Cardiac septum (tissue), 1 donor: Measurements from ENCODE around the gene MAGI3. TPM values are rescaled to one million over a fixed set of nuclear protein-coding genes. Genes with fewer than 3 reads are reported as not detected.

ENCODE experiments used
- DNase-seq: peaks from one replicate; pipeline ENCODE4 v3.0.0-alpha.2; 2020; ENCODE audit warnings: low spot score
- intact Hi-C: fragments of 100-400 bp; cut with DNase I; formaldehyde crosslinking; loops from one replicate; pipeline ENCODE4 v1.14.0; 2022
- total RNA-seq: library from RNA; stranded (reverse); fragmentation: NEBNext Ultra II Directional; extraction: Animal tissue kit (Norgen Biotek cat#: 25700); gene quantifications from one replicate; pipeline ENCODE4 v1.2.1, GENCODE V29; 2021
- donor health status: DM: no; HTN: no; CAD: no.

MAGI3 gene
- total RNA-seq, 1 donor from 2014 or later, result 8.6 TPM

DNA sequence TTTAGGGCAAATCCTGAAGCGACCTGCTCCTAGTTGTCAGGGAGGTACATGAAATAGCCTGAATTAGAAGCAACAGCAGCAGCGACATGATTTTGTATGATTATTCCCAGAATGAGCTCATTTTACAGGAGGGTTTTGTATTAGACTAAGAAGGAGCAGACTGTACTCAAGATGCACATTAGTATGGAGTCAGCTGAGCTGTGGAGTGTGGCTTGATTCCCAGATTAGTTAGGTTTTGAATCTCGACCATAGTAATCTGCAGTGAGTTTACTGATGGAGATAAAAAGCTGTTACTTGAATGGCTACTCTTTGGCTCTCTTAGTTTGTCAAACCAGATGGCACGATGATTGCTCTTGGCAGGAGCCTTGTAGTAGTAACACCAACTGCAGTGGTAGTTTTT, 225.8 kb downstream of the MAGI3 start:
- intact Hi-C loops, result loop anchor here (10.0 kb wide), 1 partner anchor 221 kb away; the partner anchor contains the start of gene MAGI3
- no peak for DNase-seq

DNA sequence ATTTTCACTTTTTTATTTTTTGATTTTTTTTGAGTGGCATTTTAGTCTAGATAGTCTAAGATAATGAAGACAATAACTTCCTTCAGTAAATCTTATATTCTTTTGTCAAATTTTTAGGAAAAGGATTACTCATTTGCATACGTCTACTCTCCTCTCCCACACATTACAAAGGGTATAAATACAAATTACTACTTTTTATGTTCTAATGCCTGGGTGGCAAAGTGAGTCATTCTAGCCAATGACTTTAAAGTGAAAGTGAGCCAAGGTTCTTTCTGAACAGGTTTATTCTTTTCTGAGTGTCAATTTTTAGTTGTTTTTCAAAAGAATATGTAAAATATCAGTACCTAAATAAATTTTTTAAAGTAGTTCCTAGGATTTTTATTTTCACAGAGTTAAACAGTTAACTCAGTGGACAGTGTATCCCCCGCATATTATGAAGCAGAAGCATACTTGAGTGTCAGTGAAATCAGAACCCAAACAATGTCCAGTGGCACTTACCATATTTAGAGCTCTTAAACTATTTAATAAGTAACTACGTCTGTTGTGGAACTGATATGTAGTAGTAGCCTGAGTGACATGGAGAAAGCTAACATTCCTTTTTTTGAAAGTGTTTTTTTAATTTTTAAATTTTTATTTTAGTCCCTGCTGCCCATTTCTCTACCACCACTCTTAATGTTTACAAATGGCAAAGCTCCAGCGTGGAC, 227.3 kb downstream of the MAGI3 start:
- DNase-seq, result no peak
- intact Hi-C loops, result loop anchor here (10.0 kb wide), 1 partner anchor 223 kb away; the partner anchor contains the start of gene MAGI3

DNA sequence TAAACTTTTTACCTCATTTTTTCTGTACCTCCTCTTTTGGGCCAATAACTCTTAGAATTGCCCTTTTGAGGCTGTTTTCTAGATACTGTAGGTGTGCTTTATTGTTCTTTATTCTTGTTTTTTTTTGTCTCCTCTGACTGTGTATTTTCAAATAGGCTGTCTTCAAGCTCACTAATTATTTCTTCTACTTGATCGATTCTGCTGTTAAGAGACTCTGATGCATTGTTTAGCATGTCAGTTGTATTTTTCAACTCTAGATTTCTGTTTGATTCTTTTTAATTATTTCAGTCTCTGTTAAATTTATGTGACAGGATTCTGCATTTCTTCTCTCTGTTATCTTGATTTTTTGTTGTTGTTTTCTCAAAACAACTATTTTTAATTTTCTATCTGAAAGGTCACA, 238.7 kb downstream of the MAGI3 start:
- intact Hi-C loops, result no loop called here

DNA sequence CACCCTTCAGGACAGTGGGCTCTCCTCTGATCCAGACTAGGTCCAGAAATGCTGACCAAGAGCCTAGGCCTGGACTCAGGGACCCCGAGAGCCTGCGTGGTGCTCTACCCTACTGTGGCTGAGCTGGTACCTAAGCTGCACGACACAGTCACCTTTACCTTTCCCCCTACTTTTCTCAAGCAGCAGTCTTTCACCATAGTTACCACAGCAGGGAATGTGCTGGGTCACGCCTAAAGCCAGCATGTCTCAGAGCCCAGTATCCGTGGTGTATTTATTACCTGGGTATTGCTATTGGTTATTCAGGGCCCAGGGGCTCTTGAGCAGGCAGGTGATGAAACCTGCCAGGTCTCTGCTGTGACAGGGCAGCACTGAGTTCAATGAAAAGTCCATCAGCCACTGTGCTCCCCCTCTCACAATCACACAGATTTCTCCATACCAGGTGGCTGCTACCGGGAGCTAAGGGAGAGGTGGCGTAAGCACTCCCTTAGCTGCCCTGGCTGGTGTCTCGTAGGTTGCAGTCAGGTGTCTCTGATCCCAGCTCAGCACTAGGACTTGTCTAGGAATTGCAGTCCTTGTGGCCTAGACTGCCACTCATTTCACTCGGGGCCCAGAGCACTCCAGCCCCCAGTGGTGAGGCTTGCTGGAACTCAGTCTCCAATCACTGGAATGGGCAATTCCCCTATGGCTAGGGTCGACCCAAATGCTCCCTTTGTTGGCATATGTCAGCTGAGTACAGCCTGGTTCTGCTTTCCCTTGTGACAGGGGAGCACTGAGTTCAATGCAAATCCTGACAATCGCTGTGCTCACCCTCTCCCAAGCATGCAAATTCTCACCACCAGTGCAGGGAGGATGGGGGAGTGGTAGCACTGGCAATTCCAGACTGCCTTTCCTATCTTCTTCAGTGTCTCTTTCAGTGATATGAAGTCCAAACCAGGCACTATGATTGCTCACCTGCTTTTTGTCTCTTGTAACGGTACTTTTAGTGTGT, 240.3 kb downstream of the MAGI3 start:
- intact Hi-C loops, result no loop called here
- no peak for DNase-seq

More for the DNA sequence above, 238.7 kb downstream of the MAGI3 start:
- DNase-seq, result no peak

DNA sequence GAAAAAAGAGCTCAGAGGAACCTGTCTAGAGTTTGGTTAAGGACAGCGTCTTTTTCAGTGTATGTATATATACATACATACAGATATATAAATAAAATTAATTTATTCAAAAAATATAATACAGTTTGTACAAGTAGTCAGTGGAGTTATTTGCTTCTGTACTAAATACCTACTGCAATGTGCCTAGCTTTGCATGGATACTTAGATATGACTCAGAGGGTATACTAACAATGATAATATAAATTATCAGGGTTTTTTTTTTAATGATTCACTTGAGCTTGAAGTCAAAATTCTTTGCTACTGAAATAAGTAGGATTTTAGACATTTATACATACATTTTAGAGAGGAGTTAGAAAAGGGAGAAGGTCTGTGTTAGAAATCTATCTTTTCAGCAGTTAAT, 251.1 kb downstream of the MAGI3 start:
- no peak for DNase-seq
- intact Hi-C loops, result no loop called here

DNA sequence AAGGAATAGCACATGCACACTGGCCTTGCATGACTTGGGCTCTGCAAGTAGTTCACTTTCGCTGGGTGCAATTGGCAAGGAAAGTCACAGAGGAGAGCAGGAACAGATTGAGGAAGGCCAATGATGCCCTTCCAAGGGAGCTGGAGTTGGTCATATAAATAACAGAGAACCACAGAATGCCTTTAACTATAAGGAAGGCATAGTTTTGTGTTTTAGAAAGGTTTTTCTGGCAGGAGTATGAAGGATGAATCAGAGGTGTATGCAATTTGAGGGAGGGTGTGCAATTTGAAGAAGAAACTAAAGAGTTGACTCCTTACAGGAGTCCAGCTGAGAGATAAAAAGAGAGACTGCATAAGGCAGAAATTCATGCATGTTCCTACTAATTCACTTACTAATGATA, 256.8 kb downstream of the MAGI3 start:
- no peak for DNase-seq
- intact Hi-C loops, result no loop called here

DNA sequence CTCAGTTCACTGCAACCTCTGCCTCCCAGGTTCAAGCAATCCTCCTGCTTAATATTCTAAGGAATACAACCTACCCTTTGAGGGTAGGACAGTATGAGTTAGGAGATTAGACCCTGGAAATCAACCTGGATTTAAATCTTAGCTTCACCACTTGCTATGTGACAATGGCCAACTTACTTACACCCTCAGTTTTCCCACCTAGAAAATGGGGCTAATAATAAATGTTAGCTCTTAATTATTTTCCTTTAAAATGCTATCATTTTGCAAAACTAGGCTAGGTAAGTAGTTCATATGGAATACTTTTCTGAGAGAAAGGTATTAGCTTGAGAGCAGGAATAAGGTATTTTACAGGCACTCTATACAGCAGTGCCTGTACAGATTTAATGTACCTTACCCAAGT, 258.2 kb downstream of the MAGI3 start:
- DNase-seq, result no peak
- intact Hi-C loops, result no loop called here

DNA sequence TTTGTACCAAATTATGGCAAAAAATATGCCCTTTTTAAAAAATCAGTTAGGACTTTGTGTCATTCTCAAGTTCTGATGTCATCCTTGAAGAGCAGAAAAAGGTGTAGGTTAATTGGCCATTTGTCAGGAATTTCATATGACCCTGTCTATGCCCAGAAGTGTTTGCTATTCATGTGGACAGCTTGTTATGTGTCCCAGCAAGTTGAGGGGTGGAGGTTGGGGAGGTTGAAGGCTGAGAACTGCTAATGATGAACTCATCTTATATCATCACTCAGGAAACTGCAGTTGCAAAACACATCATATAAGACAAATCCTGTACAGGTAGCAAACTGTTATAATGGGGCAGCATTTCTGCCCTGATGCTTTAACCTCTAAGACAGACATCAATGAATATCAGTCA, 262.5 kb downstream of the MAGI3 start:
- intact Hi-C loops, result no loop called here
- no peak for DNase-seq

DNA sequence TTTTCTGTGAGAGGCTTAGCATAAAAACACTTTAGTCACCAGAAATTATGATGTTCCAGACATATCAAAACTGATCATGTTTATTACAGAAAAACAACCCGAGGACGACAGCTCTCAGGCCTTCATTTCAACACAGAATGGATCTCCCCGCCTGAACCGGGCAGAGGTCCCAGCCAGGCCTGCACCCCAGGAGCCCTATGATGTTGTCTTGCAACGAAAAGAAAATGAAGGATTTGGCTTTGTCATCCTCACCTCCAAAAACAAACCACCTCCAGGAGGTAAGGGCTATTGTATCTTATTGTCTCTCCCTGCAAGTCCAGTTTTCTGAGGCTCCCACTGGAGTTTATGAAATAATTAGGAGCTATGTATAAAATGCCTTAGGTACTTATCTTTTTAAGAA, 263.4 kb downstream of the MAGI3 start:
- intact Hi-C loops, result no loop called here
- DNase-seq, result no peak

DNA sequence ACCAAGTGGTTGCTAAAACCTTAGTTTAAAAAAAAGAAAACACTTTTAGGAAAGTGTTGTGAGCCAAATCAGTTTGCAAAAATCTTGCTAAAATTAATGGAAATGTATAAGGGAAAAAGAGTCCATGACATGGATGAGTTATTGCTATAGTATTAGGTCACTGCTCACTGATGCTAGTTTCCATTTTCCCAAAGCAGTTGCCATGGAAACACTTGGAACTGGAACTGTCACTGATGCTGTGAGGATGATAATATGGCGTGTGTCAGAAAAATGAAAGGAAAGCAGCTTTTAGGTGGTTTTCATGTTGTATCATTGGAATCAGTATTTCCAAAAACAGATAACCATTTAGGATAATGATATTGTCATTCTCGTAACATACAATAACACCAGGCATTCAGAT, 264.6 kb downstream of the MAGI3 start:
- intact Hi-C loops, result no loop called here
- no peak for DNase-seq

DNA sequence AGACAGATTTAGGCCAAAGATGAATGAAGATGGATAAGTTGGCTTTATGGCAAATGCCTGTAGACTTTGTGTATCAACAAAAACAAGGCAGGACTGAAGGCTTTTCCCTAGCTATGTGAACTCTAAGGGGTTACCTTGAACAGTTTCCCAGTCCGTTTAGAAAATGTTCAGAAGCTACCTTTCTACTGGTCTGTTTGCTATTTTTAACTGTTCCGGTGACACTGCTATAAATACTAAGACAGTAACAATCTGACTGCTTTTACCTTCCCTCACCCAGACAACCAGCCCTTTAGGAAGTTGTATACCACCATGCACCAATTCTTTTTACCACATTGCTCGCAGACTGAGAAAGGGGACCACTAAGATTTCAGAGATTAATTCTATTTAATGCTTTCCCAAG, 266.8 kb downstream of the MAGI3 start:
- DNase-seq, result no peak
- intact Hi-C loops, result no loop called here

DNA sequence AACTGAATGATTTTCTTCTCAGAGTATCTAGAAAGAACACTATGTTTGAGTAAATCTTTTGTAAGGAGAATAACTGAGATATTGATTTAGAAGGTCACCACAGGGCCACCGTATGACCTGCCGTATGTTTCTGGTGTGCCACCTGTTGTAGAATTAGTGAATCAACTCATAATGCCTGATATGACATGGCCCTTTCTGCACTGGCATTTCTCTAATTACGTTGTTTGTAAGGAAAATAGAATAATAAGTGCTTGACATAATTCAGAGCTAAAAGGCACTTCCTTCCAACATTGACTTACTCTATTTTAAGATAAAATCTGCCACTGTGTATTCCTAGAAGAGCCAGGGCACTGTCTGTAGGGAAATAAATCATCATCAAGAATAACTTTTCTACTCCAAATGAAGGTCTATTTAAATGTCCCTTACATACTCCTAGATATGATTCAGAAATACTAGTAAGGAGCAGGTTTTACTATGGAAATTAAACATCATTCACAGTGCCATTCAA, 267.3 kb downstream of the MAGI3 start:
- intact Hi-C loops, result no loop called here
- DNase-seq, result no peak

DNA sequence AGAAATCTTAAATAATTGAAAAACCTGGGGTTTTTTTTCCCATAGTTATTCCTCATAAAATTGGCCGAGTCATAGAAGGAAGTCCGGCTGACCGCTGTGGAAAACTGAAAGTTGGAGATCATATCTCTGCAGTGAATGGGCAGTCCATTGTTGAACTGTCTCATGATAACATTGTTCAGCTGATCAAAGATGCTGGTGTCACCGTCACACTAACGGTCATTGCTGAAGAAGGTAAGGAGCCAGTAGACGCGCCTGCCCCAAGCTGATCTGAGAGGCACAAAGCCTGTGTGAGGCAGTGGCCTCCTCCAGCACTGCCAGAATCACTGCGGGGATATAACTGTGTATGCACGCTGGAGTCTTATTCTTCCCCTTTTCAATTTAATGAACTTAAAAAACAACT, 268.7 kb downstream of the MAGI3 start:
- DNase-seq, result no peak
- intact Hi-C loops, result no loop called here

DNA sequence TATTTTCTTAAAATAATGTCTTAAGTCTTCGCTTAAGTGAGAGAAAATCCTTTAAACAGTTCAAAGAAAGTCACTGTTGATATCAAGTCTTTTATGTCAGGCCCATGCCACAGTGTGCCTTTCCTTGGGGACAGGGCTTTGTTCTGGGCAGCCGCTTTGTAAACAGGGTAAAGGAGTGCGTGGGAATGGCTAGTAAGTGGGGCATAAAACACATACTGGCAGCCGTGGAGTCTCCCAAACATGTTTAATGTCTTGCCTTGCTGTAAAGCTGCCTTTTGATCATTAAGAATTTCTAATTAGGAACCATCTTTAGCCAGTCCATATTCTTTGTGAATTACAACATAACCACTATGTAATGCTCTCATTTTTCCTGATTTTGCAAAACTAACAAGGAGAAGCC, 269.2 kb downstream of the MAGI3 start:
- intact Hi-C loops, result no loop called here
- no peak for DNase-seq

DNA sequence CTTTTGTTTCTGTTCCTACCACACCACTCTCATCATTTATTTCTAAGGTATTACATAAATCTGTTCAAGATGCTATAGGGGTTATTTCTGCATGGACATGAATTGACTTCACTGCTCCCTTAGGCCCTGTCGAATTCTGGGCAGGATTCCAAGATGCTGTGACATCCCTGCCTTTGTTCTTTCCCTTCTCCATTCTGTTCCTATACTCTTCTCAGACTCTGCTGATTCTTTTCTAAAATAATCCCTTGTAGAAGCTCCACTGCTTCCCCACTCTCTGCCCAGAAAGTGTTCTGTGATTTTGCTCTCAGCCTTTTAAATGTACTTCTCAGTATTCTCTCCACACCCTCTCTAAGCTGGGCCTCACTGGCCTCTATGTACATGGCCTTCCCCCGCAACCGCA, 269.8 kb downstream of the MAGI3 start:
- DNase-seq, result no peak

DNA sequence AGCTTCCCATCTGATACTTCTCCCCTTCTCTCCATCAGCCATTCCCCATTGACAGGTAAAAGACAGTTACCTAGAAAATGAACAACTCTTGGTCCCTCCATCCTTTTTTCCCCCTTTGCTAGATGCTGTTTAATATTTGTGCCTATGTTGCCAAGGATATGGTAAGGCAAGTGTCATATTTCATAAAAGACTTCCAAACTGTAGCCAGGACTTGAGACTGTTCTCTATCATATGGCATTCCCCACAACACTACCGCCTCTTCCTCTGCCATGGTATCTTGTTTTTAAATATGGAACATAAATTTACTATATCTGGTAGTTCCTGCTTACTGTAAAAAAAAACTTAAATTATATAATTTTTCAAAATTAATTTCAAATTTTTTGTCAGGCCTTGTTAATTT, 271.8 kb downstream of the MAGI3 start:
- intact Hi-C loops, result no loop called here

More for the DNA sequence above, 269.8 kb downstream of the MAGI3 start:
- intact Hi-C loops, result no loop called here

DNA sequence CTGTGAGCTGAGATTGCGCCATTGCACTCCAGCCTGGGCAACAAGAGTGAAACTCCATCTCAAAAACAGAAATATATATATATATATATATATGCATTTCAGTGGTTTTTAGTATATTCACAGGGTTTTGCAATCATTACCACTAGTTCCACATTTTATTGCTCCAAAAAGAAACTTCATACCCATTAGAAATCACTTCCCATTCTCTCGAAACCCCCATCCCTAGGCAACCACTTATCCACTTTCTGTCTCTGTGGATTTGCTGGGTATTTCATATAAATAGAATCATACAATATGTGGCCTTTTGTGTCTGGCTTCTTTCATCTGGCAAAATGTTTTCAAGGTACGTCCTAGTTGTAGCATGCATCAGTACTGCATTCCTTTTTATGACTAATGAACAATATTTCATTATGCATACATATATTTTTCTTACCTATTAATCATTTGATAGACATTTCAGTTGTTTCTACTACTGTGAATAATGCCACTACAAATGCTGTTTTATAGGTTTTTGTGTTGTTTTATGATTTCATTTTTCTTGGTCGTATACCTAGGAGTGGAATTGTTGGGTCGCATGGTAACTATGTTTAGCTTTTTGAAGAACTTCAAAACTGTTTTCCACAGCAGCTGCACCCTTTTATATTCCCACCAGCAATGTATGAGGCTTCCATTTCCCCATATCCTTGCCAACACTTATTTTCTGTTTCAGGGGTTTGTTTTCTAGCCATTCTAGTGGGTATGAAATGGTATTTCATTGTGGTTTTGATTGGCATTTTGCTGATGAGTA, 273.0 kb downstream of the MAGI3 start:
- intact Hi-C loops, result no loop called here

More for the DNA sequence above, 271.8 kb downstream of the MAGI3 start:
- DNase-seq, result no peak

DNA sequence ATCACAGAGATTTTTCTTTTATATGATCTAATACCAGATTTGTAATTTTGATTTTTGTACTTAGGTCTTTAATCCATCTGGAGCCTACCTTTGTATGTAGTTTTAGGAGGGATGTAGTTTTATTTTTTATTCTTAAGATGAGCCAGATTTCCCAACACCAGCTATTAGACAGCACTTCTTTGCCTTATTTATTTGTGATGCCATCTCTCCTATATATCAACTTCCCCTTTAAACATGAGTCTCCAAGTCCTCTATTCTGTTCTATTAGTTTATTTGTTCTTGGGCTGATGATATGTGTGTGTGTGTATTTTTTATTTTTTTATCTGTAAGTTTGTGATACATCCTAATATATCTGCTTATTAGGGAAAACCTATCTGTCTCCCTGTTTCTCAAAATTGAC, 274.8 kb downstream of the MAGI3 start:
- intact Hi-C loops, result no loop called here
- DNase-seq, result no peak

More for the DNA sequence above, 273.0 kb downstream of the MAGI3 start:
- no peak for DNase-seq

DNA sequence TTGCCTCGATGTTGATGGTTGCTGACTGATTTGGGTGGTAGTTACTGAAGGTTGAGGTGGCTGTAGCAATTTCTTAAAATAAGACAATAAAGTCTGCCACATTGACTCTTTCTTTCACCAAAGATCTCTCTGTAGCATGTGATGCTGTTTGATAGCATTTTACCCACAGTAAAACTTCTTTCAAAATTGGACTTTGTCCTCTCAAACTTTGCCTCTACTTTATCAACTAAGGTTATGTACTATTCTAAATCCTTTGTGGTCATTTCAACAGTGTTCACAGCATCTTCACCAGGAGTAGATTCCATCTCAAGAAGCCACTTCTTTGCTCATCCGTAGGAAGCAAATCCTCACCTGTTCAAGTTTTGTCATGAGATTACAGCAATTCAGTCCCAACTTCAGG, 275.8 kb downstream of the MAGI3 start:
- no peak for DNase-seq
- intact Hi-C loops, result no loop called here

DNA sequence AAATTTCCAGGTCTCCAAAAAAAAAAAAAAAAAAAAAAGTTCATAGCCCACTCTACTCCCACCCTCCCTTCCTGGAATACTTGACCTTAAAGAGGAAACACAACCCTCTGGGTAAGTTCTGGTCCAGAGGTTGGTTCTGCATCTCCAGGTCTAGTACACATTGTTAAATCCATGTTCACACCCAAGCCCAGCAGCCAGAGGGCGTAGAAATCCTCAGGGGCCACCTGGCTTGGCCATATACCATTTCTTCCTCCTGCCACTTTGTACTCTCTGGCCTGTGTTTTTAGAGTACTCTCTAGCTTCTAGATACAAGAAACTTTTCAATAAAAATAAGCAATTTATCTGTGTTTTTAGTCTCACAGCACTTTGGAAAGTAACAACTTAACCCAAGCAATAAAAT, 279.7 kb downstream of the MAGI3 start:
- intact Hi-C loops, result loop anchor here (10.0 kb wide), 1 partner anchor 215 kb away; no protein-coding TSS in a partner anchor
- DNase-seq, result no peak
